HG02798 (cell line): ENCODE measurements around the gene TADA2B.

Source experiments
- ATAC-seq: cut with Tn5 transposase; IDR thresholded peaks from one replicate; pipeline ENCODE4 v1.9.1; 2021; ENCODE audit warnings: mild to moderate bottlenecking; ENCODE audit not compliant: unreplicated experiment, poor library complexity

Gene TADA2B

GRCh38 chr4:7055111-7055989 is 12.2 kb downstream of the TADA2B start:
- no peak for ATAC-seq

DNA sequence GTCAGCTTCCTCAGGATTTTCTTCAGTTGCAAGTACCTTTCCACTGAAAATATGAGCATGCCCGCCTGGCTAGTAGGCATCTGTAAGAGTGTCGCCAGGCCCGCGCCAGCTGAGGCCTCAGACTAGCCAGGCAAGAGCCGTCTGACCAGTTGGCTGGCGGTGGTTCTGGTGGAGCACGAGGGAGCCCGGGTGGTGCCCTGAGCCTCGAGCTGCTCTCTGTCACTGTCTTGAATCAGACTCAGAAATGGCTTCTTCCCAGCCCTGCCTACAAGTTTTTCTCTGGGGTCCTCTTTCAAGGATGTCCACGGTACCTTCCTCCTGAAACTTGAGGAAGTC is 12.8 kb downstream of the TADA2B start:
- no peak for ATAC-seq

DNA sequence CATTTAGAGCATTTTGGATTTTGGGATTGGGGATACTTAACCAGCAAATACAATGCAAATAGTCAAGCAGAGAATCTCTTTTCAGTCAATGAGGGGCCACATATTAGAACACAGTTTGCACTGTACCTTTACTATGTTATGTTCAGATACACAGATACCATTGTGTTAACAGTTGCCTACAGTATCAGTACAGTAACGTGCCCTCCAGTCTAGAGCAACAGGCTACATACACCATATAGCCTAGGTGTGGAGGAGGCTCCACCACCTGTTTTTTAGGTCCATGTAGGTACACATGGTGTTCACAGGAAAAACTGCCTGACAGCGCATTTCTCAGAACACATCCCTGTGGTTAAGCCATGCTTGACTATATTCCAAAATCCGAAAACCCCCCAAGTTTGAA is 15.6 kb downstream of the TADA2B start:
- ATAC-seq = peak; percentile 21

GRCh38 chr4:7059662-7060061 is 16.5 kb downstream of the TADA2B start:
- ATAC-seq = no peak

- ATAC-seq = no peak
Observed at GRCh38 chr4:7060346-7061150, 17.4 kb downstream of the TADA2B start.

- ATAC-seq = no peak
Observed at GRCh38 chr4:7061815-7062214, 18.6 kb downstream of the TADA2B start.

DNA sequence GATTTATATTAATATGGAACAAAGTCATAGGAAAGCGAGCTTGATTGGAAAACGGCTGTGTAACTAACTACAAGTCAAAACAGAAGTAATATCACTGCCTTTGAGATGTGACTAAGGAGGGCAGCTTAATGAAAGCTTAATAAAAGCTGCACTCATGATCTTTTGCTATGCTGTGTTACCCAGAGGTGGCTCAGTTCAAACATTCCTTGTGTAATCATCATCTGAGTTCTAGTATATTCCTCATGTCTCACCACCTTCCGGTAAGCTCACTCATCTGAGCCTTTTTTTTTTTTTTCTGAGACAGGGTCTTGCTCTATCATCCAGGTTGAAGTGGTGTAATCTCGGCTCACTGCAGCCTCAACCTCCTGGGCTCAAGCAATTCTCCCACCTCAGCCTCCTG is 19.6 kb downstream of the TADA2B start:
- ATAC-seq = no peak

DNA sequence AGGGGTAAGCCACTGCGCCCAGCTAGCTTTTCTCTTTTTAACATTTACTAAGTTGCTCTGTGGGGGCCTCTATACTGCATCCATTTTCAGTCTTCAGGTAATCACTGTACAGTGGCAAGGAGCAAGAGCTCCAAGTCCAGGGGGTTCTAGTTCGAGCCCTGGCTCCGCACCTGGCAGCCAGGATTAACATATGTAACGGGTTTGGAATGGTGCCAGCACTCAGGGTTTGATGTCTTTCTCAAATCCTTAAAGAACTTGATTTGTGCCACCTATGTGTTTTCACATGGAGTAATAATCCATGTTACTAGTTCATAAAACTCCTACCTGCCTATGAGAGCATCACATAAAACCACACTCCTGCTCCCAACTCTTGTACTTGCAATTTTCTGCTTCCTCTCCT is 20.2 kb downstream of the TADA2B start:
- ATAC-seq = no peak

DNA sequence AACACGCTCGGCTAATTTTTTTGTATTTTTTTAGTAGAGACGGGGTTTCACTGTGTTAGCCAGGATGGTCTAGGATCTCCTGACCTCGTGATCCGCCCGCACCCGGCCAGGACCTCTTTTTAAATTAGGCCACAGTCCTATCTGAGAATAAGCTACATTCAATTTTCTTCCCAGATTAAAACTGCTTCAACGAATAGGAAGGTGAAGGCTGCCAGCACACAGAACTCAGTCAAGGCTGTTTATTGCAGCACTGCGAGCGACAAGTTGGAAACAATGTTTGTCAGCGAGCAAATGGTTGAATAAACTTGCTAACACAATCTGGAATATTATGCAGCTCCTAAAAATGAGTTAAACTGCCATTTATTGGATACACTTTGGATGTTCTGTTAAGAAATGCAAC is 22.8 kb downstream of the TADA2B start:
- no peak for ATAC-seq

- no peak for ATAC-seq
Observed at GRCh38 chr4:7066493-7066892, 23.3 kb downstream of the TADA2B start.

DNA sequence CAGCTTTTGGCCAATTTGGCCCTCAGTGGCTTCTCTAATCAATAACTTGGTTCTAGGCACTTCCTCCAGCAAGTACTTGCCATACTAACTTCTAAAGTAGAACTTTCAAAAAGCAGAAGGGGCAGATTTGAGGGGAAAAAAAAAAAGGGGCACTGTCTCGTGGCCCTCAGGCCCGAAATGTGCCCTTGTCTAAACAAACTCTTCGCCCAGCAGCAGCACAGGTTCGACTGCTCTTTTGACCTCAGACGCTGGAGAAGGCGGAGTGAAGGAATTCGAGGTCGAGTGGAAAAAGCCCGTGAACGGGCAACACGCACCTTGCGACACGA is 23.9 kb downstream of the TADA2B start:
- no peak for ATAC-seq

- peak; percentile 94 for ATAC-seq
Observed at GRCh38 chr4:7067452-7068278, 24.5 kb downstream of the TADA2B start, which contains the start of gene GRPEL1. TSS of gene GRPEL1 (minus strand) at chr4:7068064. CDS start at chr4:7068032, 32 bp downstream.

DNA sequence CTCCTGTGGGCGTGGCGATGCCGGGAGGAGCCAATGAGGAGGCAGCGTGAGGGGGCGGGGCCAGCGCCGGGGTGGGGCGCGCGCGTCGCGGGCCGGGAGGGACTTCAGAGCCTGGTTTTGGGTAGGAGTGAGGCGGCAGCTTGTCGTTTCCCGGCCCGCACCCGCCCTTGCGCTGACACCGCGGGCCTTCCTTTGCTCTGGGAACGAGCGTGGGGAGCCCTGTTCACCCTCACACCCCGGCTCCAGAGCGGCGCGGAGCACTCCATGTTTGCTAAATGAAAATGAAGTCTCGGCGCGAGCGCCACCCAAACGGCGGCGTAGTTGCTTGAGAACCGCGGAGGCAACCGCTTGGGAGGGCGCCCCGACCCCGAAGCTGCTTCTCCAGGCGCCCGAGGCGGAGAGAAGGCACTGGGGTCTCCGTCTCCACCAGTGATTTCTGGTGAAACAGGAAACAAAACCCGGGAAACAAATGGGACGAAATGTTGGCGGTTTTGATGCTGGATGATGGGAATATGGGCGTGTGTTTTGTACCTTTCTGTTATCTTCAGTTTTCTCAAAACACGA is 25.2 kb downstream of the TADA2B start:
- ATAC-seq = peak; percentile 17

- ATAC-seq = no peak
Observed at GRCh38 chr4:7068883-7069282, 25.7 kb downstream of the TADA2B start.

DNA sequence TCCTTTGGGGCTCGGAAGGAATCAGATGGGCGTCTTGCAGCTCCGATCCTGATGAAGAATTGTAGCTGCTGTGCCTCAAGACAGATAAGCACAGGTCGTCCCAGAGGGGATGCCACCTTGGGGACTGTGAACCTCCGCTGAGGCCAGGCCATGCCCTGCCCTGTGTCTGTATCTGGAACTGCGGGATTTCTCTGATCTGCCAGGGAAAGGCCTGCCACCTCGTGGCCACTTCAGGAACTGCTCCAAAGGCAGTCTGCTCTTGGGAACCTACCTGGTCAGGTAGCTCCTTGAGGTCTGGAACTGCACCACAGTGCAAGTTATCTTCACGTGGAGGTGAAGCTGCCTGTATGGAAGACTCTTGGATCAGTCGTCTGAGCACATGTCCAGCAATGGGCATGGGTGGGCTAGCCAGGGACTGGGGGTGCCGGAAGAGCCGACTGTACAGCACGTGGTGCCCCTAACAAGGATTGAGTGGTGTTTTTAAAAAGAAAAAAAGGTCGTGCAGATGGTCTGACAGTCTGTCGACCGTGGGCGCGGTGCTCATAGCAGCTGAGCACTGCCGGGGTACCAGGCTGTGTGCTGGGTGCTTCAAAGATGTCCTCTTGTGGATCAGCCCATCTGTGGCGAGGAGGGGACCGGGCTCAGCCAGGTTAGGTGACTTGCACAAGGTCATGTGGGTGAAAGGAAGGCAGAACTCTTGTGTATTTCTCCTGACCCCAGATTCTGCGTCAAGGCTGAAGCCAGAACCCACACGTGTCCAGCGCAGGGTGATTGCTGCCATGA is 27.7 kb downstream of the TADA2B start:
- peak; percentile 33 for ATAC-seq

DNA sequence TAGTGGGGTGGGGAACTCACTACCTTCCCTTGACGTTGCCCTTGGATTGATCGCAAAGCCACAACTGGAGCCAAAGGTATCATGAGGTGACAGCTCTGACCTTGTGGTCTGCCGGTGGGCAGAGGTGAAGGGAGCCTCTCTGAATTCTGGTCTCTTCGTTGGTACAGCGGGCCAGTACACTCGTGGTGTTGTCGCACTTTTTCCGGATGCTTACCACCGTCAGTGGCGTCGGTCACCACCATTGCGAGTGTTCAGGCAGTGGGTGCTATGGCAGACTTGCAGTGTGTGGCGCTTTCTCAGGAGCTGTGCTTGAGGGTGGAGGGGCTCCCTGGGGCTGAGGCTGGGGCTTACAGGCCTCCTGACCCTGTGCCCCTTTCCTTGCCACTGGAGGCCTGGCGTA is 29.9 kb downstream of the TADA2B start:
- ATAC-seq = no peak

- ATAC-seq = no peak
Observed at GRCh38 chr4:7073526-7074390, 30.6 kb downstream of the TADA2B start.

GRCh38 chr4:7074426-7074825 is 31.3 kb downstream of the TADA2B start:
- ATAC-seq = no peak
